Esophagus muscularis mucosa (tissue), 4 donors: ENCODE measurements around the gene PDE1C.

Experiments used
- CTCF ChIP-seq, 3 experiments: fragments of 200-600 bp in 2 of 3; fragments of 450-650 bp in 1 of 3; sonication (generic) in 2 of 3; IDR thresholded peaks; one replicate each; pipeline ENCODE4 v1.5.1; 2017 to 2019; ENCODE audit warnings: antibody characterized with exemption in 3 of 3, mild to moderate bottlenecking in 2 of 3, moderate library complexity in 1 of 3
- EP300 ChIP-seq: sonication (generic); formaldehyde crosslinking; IDR thresholded peaks from one replicate; pipeline ENCODE4 v1.6.1; 2017; ENCODE audit warnings: antibody characterized with exemption
- POLR2A ChIP-seq: fragments of 450-650 bp; IDR thresholded peaks from one replicate; pipeline ENCODE4 v1.6.1; 2017; ENCODE audit warnings: antibody characterized with exemption, moderate library complexity, mild to moderate bottlenecking, low read depth
- POLR2AphosphoS5 ChIP-seq, 2 donors: sonication (generic); formaldehyde crosslinking; IDR thresholded peaks; one replicate each; pipeline ENCODE4 v1.6.1; 2017; ENCODE audit warnings: antibody characterized with exemption in 2 of 2

- TF ChIP-seq CTCF (IDR thresholded peaks at IDR 0.05) (no peak), POLR2A (no peak), EP300 (no peak), POLR2AphosphoS5 (IDR thresholded peaks at IDR 0.05) (no peak)
Measured at GRCh38 chr7:32119790-32120196, 49.6 kb upstream of the PDE1C start.
